ENCODE data around the gene GATAD2A.

Gene GATAD2A

DNA sequence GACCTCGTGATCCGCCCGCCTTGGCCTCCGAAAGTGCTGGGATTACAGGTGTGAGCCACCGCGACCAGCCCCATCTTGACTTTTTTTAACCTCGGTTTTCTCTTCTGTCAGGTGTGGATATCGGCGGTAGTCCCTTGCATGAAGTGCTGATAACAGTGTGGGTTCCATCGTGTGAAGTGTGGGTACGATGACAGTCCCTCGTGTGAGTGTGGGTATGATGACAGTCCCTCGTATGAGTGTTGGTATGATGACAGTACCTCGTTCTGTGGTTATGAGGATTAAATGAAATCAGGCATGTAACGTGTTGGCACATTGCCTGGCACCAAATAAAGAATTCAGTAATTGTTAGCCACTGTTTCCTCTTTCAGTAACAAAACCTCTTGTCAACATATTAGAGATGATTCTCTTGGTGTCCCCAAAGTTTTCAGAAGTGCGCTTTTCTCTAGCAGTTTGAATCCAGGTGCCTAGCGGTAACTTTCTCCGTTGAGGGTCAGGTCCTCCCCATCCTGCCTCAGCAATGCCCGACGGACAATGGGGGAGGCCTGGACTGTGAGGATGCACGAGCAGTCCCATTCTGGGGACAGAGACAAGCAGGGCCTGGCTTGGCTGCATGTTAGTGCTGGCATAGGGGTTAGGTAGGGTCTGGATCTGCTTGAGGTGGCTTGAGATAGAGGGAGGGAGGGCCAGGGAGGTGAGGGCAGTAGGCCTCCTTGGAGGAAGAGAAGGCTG is 15.3 kb downstream of the GATAD2A start:
- CTCF ChIA-PET = no interaction called here
- TF ChIP-seq, protein P1, sequence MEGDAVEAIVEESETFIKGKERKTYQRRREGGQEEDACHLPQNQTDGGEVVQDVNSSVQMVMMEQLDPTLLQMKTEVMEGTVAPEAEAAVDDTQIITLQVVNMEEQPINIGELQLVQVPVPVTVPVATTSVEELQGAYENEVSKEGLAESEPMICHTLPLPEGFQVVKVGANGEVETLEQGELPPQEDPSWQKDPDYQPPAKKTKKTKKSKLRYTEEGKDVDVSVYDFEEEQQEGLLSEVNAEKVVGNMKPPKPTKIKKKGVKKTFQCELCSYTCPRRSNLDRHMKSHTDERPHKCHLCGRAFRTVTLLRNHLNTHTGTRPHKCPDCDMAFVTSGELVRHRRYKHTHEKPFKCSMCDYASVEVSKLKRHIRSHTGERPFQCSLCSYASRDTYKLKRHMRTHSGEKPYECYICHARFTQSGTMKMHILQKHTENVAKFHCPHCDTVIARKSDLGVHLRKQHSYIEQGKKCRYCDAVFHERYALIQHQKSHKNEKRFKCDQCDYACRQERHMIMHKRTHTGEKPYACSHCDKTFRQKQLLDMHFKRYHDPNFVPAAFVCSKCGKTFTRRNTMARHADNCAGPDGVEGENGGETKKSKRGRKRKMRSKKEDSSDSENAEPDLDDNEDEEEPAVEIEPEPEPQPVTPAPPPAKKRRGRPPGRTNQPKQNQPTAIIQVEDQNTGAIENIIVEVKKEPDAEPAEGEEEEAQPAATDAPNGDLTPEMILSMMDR (conservative IDR thresholded peaks at IDR 0.05; ENCODE audit: low read depth) = no peak
- DNase-seq (ENCODE audit: low spot score) = no peak
- POLR2A ChIA-PET (ENCODE audit: low non-redundant PET) = no interaction called here
- H3K27ac ChIP-seq = peak overlapping the region; percentile 2; the same call in 1 of the 2 replicates

DNA sequence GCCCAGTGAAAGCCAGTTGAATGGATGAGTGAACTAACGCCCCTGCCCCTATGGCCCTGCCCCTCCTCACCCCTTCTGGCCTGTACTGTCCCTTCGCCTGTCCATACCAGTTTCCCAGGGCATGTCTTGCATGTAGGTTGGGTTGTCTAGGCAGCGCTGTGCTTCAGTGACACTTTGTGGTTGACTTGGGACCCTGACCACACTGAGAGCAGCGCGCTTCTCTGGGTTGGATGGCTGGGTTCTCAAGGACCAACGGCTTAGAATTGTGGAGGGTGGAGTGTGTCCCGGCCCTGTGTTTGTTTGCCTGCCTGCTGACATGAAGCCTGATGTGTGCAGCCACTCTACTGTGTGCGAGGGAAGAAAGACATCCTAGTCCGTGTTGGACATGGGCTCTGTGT is 15.8 kb downstream of the GATAD2A start:
- ChIA-PET POLR2A (ENCODE audit: low non-redundant PET) (no interaction called here), CTCF (no interaction called here)
- no peak for DNase-seq (ENCODE audit: low spot score)
- H3K27ac ChIP-seq = peak overlapping the region; percentile 2; the same call in 1 of the 2 replicates
- TF ChIP-seq, protein P1 (conservative IDR thresholded peaks at IDR 0.05; ENCODE audit: low read depth) = no peak

DNA sequence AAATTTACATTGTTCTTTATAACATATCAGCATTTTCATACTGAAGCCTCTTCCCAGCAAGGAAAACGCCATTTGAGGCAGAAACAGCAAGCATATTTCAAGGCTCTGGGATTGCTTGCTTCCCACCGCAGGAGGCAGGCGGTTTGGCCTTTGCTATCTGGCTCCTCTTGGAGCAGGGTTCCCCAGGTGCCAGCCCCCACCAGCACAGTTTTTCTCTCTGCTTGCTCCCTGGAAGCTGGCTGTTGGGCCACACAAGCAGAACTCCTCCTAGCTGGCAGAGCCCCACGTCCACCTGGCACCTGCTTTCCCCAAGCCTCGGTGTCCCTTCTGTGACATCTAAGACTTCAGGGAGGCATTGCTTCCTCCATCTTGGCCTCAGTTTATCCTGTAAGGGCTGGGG is 16.7 kb downstream of the GATAD2A start:
- ChIA-PET POLR2A (ENCODE audit: low non-redundant PET) (no interaction called here), CTCF (no interaction called here)
- no peak for DNase-seq (ENCODE audit: low spot score)
- TF ChIP-seq, protein P1 (conservative IDR thresholded peaks at IDR 0.05; ENCODE audit: low read depth) = no peak
- peak overlapping the region; percentile 22; the same call in 1 of the 2 replicates for H3K27ac ChIP-seq

DNA sequence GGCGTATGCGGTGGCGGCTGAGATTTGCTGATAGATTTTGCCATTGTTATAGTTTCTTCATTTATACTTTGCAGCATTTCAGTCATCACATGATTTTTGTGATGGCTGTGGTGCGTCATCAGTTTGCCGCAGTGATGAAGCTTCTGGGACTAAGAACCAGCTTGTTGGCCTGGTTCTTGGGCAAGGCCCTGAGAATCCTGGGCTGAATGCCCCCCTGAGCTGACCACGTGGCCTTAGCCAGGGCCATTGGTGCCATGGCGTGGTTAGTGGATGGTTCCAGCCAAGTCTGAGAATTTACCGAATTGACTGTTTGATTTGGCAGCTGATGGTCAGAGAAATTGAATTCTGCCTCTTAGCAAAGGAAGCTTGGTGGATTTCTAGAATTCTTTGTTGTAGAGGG is 17.8 kb downstream of the GATAD2A start:
- TF ChIP-seq, protein P1 (conservative IDR thresholded peaks at IDR 0.05; ENCODE audit: low read depth) = no peak
- ChIA-PET POLR2A (ENCODE audit: low non-redundant PET) (interaction anchor here (0.6 kb wide), 1 partner anchor 11 kb away, joined by 3 read pairs; no protein-coding TSS in a partner anchor), CTCF (no interaction called here)
- peak overlapping the region; percentile 3 for H3K27ac ChIP-seq
- DNase-seq (ENCODE audit: low spot score) = no peak

DNA sequence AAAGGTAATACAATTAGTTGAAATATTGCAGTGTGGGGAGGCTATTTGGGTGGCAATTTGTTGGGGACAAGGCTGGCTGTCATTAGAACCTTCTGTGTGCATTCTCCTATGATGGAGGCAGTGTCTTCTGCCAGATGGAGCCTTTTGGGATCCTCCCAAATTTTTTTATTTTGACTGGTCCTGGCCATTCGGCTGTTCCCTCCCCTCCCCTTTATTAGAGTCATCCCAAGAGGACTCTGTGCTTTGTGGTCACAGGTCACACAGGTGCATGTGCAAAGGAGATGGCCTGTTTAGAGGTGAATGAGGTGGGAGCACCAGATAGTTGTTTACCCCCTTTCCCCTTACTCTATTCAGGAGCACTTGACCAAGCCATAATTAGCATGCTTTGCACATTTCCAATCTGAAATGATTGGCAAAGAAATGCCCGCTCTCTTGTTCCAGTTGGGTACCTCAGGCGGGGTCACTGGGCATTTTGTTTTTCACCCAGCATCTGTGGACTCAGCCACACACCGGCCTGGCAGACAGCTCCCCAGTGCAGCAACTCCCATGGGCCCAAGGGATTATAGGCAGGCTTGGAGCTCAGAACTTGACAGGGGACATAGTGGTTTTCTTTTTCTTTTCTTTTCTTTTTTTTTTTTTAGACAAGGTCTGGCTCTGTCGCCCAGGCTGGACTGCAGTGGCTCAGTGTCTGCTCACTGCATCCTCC is 19.8 kb downstream of the GATAD2A start:
- ChIA-PET POLR2A (ENCODE audit: low non-redundant PET) (no interaction called here), CTCF (no interaction called here)
- DNase-seq (ENCODE audit: low spot score) = no peak
- H3K27ac ChIP-seq = no peak overlapping the region
- TF ChIP-seq, protein P1 (conservative IDR thresholded peaks at IDR 0.05; ENCODE audit: low read depth) = no peak

DNA sequence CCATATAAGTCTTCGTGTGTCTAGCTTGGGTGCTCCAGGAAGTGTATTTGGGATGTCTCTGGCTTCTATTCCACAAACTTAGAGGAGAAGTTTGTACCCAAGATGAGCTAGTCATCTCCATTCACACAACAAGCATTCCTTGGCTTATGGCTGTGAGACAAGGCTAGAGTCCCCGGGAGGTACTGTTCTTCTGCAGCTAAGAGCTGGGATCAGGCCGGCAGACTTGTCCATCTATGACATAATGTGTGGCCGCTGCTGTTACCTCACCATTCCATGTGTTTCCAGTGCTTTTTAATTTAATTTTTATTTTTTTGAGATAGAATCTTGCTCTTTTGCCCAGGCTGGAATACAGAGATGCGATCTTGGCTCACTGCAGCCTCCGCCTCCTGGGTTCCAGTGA is 20.7 kb downstream of the GATAD2A start:
- CTCF ChIA-PET = interaction anchor here (0.6 kb wide), 1 partner anchor 64 kb away, joined by 3 read pairs; no protein-coding TSS in a partner anchor
- no peak for DNase-seq (ENCODE audit: low spot score)
- H3K27ac ChIP-seq = peak overlapping the region; percentile 6; the same call in 1 of the 2 replicates
- POLR2A ChIA-PET (ENCODE audit: low non-redundant PET) = no interaction called here
- TF ChIP-seq, protein P1 (conservative IDR thresholded peaks at IDR 0.05; ENCODE audit: low read depth) = no peak
